ENCODE data around the gene USP17L29.
A peak's percentile ranks its signal among the peaks of the same experiment; 100 is the strongest.
"Not testable (repeated sequence)": the region's sequence is repeated elsewhere in the genome, so short reads cannot be mapped to it uniquely, and the experiment has no call there.

DNA sequence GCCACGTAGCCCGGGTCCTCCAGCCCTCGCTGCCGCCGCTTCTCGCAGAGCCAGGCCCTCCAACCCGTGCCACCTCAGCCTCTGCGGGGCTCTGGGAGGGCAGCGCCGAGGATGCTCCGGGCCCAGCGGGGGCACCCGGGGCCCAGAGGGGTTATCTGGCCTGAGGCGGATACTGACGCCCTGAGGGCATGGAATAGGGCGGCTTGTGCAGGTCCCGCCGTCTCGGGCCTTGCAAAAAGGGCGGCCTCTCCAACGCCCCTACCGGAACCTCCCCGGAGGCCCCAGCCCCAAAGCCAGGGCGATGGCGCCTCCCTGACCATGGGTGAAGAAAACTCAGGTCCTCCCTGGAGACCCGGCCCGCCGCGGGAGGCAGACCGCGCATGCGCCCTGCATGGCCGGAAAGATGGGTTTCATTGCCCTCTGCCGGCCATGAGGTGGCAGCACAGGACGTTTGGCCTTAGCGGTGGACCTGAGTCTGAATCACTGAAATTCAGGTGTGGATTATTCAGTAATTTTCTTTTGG lies 27.6 kb downstream of the USP17L29 start:
- TF ChIP-seq, protein P1, sequence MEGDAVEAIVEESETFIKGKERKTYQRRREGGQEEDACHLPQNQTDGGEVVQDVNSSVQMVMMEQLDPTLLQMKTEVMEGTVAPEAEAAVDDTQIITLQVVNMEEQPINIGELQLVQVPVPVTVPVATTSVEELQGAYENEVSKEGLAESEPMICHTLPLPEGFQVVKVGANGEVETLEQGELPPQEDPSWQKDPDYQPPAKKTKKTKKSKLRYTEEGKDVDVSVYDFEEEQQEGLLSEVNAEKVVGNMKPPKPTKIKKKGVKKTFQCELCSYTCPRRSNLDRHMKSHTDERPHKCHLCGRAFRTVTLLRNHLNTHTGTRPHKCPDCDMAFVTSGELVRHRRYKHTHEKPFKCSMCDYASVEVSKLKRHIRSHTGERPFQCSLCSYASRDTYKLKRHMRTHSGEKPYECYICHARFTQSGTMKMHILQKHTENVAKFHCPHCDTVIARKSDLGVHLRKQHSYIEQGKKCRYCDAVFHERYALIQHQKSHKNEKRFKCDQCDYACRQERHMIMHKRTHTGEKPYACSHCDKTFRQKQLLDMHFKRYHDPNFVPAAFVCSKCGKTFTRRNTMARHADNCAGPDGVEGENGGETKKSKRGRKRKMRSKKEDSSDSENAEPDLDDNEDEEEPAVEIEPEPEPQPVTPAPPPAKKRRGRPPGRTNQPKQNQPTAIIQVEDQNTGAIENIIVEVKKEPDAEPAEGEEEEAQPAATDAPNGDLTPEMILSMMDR (conservative IDR thresholded peaks at IDR 0.05), result peak; percentile 58
- not testable (repeated sequence) for TF ChIP-seq EZH2 (IDR thresholded peaks at IDR 0.05; ENCODE audit: low read depth)

Measured in PC-9 (cell line).